GM12878 (cell line): ENCODE data around the gene NUDT5. TPM values are rescaled to one million over a fixed set of nuclear protein-coding genes. Genes with fewer than 3 reads are reported as not detected.

Experiments used
- ATAC-seq: fragments of 200-7000 bp; cut with Tn5 transposase; 3 replicates; pipeline ENCODE4 v1.9.1; 2020; ENCODE audit warnings: mild to moderate bottlenecking, moderate library complexity
- BruUV-seq: library from RNA; stranded (reverse); fragments of 400-500 nt; replicated peaks from 2 replicates; lab custom pipeline; 2021; lab: Mats Ljungman, UMichigan
- CTCF ChIA-PET: fragments of 300-600 bp; sonication (Branson Sonifier 250); formaldehyde crosslinking; extraction: SDS; loops from one replicate; lab custom pipeline; 2021; ENCODE audit warnings: inconsistent platforms; lab: Yijun Ruan, JAX
- POLR2A ChIA-PET: fragments of 350-600 bp; formaldehyde crosslinking; extraction: SDS; loops from one replicate; lab custom pipeline; 2021; ENCODE audit warnings: inconsistent platforms; lab: Charles Lee
- RAD21 ChIA-PET: fragments of 300-600 bp; sonication (Branson Sonifier 250); formaldehyde crosslinking; loops from one replicate; lab custom pipeline; 2023; ENCODE audit warnings: antibody characterized with exemption; ENCODE audit not compliant: unreplicated experiment; lab: Charles Lee
- SMC1A ChIA-PET: fragments of 300-600 bp; sonication (Branson Sonifier 250); formaldehyde crosslinking; loops from one replicate; lab custom pipeline; 2023; ENCODE audit not compliant: unreplicated experiment, uncharacterized antibody; lab: Charles Lee
- DNase-seq: peaks from one replicate; pipeline ENCODE4 v3.0.0-alpha.2; 2011; ENCODE audit warnings: low read depth, low spot score
- FAIRE-seq: peaks from 3 replicates; lab custom pipeline; 2011; peaks lifted over from hg19 to GRCh38; lab: Jason Lieb, UNC
- H2AFZ ChIP-seq: 2 replicates; pipeline ENCODE4 v1.6.0; 2011; ENCODE audit warnings: low read depth, low read length, control low read depth; ENCODE audit not compliant: control insufficient read depth
- H3K27ac ChIP-seq: 2 replicates; pipeline ENCODE4 v1.5.1; 2011; ENCODE audit warnings: control low read depth; ENCODE audit not compliant: control insufficient read depth, insufficient read depth
- H3K27me3 ChIP-seq, 2 experiments: replicated peaks in 1 of 2; 2 replicates each; pipeline versions ENCODE4 v1.6.0 to v1.6.1; 2011; ENCODE audit warnings: low read length in 1 of 2; ENCODE audit not compliant: control insufficient read depth in 2 of 2, insufficient read depth in 2 of 2
- H3K36me3 ChIP-seq, 2 experiments: 2 replicates each; pipeline ENCODE4 v1.5.1; 2011; ENCODE audit warnings: low read length in 1 of 2; ENCODE audit not compliant: control insufficient read depth in 2 of 2, insufficient read depth in 2 of 2
- H3K4me1 ChIP-seq: 2 replicates; pipeline ENCODE4 v1.6.1; 2011; ENCODE audit warnings: mild to moderate bottlenecking, low read length, moderate library complexity, mixed read lengths; ENCODE audit not compliant: control insufficient read depth, insufficient read depth
- H3K4me2 ChIP-seq: 2 replicates; pipeline ENCODE4 v1.6.0; 2011; ENCODE audit warnings: control low read depth; ENCODE audit not compliant: control insufficient read depth, insufficient read depth
- H3K4me3 ChIP-seq: fragments of 200-600 bp; sonication (generic); 2 replicates; pipeline ENCODE4 v1.5.1; 2016
- H3K79me2 ChIP-seq: 2 replicates; pipeline ENCODE4 v1.6.0; 2011; ENCODE audit warnings: low read length; ENCODE audit not compliant: control insufficient read depth, insufficient read depth
- H3K9ac ChIP-seq: 2 replicates; pipeline ENCODE4 v1.8.0; 2011; ENCODE audit warnings: low read length, control low read depth, mixed read lengths; ENCODE audit not compliant: control insufficient read depth, insufficient read depth
- H3K9me3 ChIP-seq: replicated peaks from 3 replicates; pipeline ENCODE4 v1.5.1; 2011; ENCODE audit warnings: mild to moderate bottlenecking, low read length; ENCODE audit not compliant: control insufficient read depth, insufficient read depth
- H4K20me1 ChIP-seq: 2 replicates; pipeline ENCODE4 v1.6.0; 2011; ENCODE audit not compliant: control insufficient read depth, insufficient read depth
- ATF2 ChIP-seq: IDR thresholded peaks from 2 replicates; pipeline ENCODE4 v1.6.1; 2012; ENCODE audit warnings: low read length, inconsistent platforms
- CHD2 ChIP-seq: IDR thresholded peaks from 2 replicates; pipeline ENCODE4 v1.6.1; 2011; ENCODE audit warnings: low read depth, low read length, improper control_type of control experiment, borderline replicate concordance
- SREBF1 ChIP-seq: IDR thresholded peaks from 2 replicates; pipeline ENCODE4 v1.6.1; 2012; ENCODE audit warnings: mild to moderate bottlenecking, low read length
- SREBF2 ChIP-seq: IDR thresholded peaks from 2 replicates; pipeline ENCODE4 v1.6.1; 2012; ENCODE audit warnings: mild to moderate bottlenecking, low read length
- ZNF592 ChIP-seq: fragments of 450-650 bp; IDR thresholded peaks from 2 replicates; pipeline ENCODE4 v1.6.1; 2017; ENCODE audit warnings: mild to moderate bottlenecking, moderate library complexity
- ZNF687 ChIP-seq: fragments of 450-650 bp; IDR thresholded peaks from 2 replicates; pipeline ENCODE4 v1.6.1; 2017; ENCODE audit warnings: mild to moderate bottlenecking, moderate library complexity
- WGBS: methylation state at CpG from one replicate; pipeline ENCODE4 v1.1.6; 2016; ENCODE audit warnings: low lambda C conversion rate; ENCODE audit not compliant: insufficient replicate concordance, insufficient coverage; ENCODE audit errors: missing lambda C conversion rate; 5-methylcytosine and 5-hydroxymethylcytosine counted together
- in situ Hi-C: fragments of 300-500 bp; cut with MboI; formaldehyde crosslinking; loops from 9 replicates; pipeline ENCODE4 v1.14.3; 2018; ENCODE audit warnings: mixed read lengths
- intact Hi-C: fragments of 100-400 bp; cut with micrococcal nuclease; formaldehyde crosslinking; loops from one replicate; pipeline ENCODE4 v1.14.2; 2022; ENCODE audit not compliant: unreplicated experiment
- polyA plus RNA-seq, 11 experiments: library from polyadenylated mRNA; depleted of rRNA in 4 of 11; unstranded in 6 of 11; stranded (reverse) in 5 of 11; fragments of >200 nt; fragmentation: Nextera tagmentation in 4 of 11; fragmentation: Illumina TruSeq in 1 of 11; extraction: Ambion mirVana in 4 of 11; extraction: Trizol in 1 of 11; gene quantifications; 1 replicate in 1 of 11; 2 replicates in 10 of 11; pipeline versions ENCODE4 v1.2.1 to v1.2.3, GENCODE V29; 2011 to 2016; ENCODE audit warnings: inconsistent platforms in 2 of 11, missing spikeins in 2 of 11, low read depth in 1 of 11
- total RNA-seq, 4 experiments: library from RNA; depleted of rRNA in 3 of 4; stranded (reverse); fragments of >200 nt in 3 of 4; fragmentation: Illumina TruSeq in 1 of 4; extraction: Trizol in 1 of 4; gene quantifications; 2 replicates each; pipeline versions ENCODE4 v1.2.1 to v1.2.3, GENCODE V29; 2013 to 2021

The NUDT5 gene
- total and polyA plus RNA-seq, 10 of the 15 experiments (the other 5 are each of a cell fraction or from before 2014, with no cell fraction given), result 74.1 to 345 (median 153) TPM

GRCh38 chr10:12193193-12193592 is 2.5 kb downstream of the NUDT5 start:
- ChIA-PET SMC1A (interaction anchor here (0.5 to 2.1 kb wide), 3 partner anchors 199 to 517 kb away, joined by 3 to 4 read pairs (median 3); no protein-coding TSS in a partner anchor), RAD21 (no interaction called here), POLR2A (interaction anchor here (0.9 kb wide), 1 partner anchor 11 kb away, joined by 3 read pairs; no protein-coding TSS in a partner anchor), CTCF (interaction anchor here (0.5 to 1.7 kb wide), 2 partner anchors 21 to 426 kb away, joined by 4 read pairs; no protein-coding TSS in a partner anchor)
- H3K9ac ChIP-seq, result no peak overlapping the region
- H3K9me3 ChIP-seq, result no peaks in the 10 kb centered on the region
- no peaks in the 10 kb centered on the region; the same call in 1 of the 2 replicates for H4K20me1 ChIP-seq
- WGBS, result 80% methylated on average over 5 of the region's 5 CpGs
- TF ChIP-seq SREBF2, result no peak
- no peak for TF ChIP-seq CHD2
- TF ChIP-seq ZNF687, result no peak
- no peak for TF ChIP-seq ZNF592
- TF ChIP-seq ATF2, result no peak
- TF ChIP-seq SREBF1, result no peak
- ATAC-seq (no peak), DNase-seq (no peak), FAIRE-seq (no peak)
- H3K4me2 ChIP-seq, result no peak overlapping the region; the same call in 1 of the 2 replicates
- peaks cover 67% of the 10 kb centered on the region for H3K79me2 ChIP-seq
- no peaks in the 10 kb centered on the region for H3K27me3 ChIP-seq
- H3K36me3 ChIP-seq, result 0 out of 4 replicates have a peak, but pooled peaks cover 0 to 2% of the 10 kb centered on the region in 2 experiments
- no peak overlapping the region for H2AFZ ChIP-seq
- in situ Hi-C loops, result no loop called here
- no peak overlapping the region for H3K4me3 ChIP-seq
- peaks cover 3% of the 10 kb centered on the region; the same call in 1 of the 2 replicates for H3K4me1 ChIP-seq
- TSS peak; percentile 24 for BruUV-seq
- no peak overlapping the region for H3K27ac ChIP-seq
- intact Hi-C loops, result no loop called here
